Measurements from ENCODE around the gene MRGPRF.

The MRGPRF gene

DNA sequence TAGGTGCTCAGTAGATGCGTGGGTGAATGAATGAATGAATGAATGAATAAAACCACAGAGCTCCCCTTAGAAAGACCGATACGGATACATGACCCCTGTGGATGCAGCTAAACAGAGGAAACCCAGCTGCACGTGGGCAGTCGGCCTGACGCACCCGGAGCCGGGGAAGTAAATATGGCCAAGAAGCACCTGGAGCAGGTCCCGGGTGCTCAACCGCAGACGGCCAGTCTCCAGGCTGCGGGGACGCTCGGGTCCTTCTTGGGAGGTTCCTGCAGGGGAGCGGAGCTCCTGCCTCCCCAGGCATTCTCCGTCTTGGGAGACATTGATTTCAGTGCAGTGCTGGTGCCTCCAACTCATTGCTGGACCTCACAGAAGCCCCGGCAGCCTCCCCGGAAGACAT lies 24.0 kb upstream of the MRGPRF start:
- H3K27ac ChIP-seq (ENCODE audit: insufficient read depth, low read depth, low read length, poor library complexity, severe bottlenecking) = no peak overlapping the region
- H3K36me3 ChIP-seq (ENCODE audit: control insufficient read depth, insufficient read depth, low read length) = no peaks in the 10 kb centered on the region
- H3K4me1 ChIP-seq (ENCODE audit: control insufficient read depth, insufficient read depth, low read length) = peaks cover 6% of the 10 kb centered on the region
- no peaks in the 10 kb centered on the region for H3K27me3 ChIP-seq (ENCODE audit: control insufficient read depth, insufficient read depth, low read length, poor library complexity, severe bottlenecking)
- H3K9me3 ChIP-seq (ENCODE audit: control insufficient read depth, low read length) = no peaks in the 10 kb centered on the region
- WGBS, 2 experiments = 92% methylated on average over 17 to 18 of the region's 18 CpGs
- H3K4me3 ChIP-seq (ENCODE audit: insufficient read depth, low read depth, low read length) = no peak overlapping the region

GRCh38 chr11:69035946-69036340 lies 22.9 kb upstream of the MRGPRF start:
- H3K9me3 ChIP-seq (ENCODE audit: control insufficient read depth, low read length) = no peaks in the 10 kb centered on the region
- 92 to 93% methylated on average over 11 of the region's 11 CpGs for WGBS, 2 experiments
- no peaks in the 10 kb centered on the region for H3K27me3 ChIP-seq (ENCODE audit: control insufficient read depth, insufficient read depth, low read length, poor library complexity, severe bottlenecking)
- H3K4me3 ChIP-seq (ENCODE audit: insufficient read depth, low read depth, low read length) = no peak overlapping the region
- no peaks in the 10 kb centered on the region for H3K36me3 ChIP-seq (ENCODE audit: control insufficient read depth, insufficient read depth, low read length)
- no peak overlapping the region for H3K27ac ChIP-seq (ENCODE audit: insufficient read depth, low read depth, low read length, poor library complexity, severe bottlenecking)
- H3K4me1 ChIP-seq (ENCODE audit: control insufficient read depth, insufficient read depth, low read length) = peaks cover 6% of the 10 kb centered on the region

DNA sequence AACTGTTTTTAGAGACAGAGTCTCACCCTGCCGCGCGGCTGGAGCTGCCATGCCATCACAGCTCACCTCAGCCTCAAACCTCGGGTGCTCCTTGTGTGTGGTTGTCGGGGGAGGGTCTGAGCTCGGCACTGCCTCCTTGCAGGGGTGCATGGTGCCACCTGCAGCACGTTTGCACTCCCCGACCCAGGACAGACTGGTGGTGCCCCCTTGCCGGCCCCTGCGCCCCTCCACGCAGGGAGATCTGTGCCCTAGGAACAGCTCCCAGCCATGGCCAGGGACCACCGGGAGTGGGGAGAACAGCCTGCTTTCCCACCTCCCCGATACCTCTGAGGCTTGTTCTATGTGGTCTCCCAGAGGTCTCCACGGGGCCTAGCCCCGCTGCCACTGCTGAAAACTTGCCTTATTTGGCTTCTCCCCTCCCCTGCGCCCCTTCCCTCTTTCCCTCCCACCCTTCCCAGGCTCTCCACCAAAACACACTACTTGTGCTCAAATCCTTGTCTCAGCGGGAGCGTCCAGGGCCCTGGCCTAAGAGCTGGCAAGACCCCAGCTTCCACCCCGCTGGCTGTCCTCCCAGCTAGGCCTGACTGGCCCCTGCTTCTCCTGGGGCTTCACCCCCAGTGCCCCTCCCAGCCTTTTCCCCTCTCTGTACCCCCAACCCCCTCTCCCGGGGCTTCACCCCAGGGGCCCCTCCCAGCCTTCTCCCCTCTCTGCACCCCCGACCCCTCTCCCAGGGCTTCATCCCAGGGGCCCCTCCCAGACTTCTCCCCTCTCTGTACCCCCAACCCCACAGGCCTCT lies 22.3 kb upstream of the MRGPRF start:
- 72 to 75% methylated on average over 21 of the region's 21 CpGs for WGBS, 2 experiments
- no peak overlapping the region for H3K4me3 ChIP-seq (ENCODE audit: insufficient read depth, low read depth, low read length)
- H3K27ac ChIP-seq (ENCODE audit: insufficient read depth, low read depth, low read length, poor library complexity, severe bottlenecking) = no peak overlapping the region
- H3K9me3 ChIP-seq (ENCODE audit: control insufficient read depth, low read length) = no peaks in the 10 kb centered on the region
- H3K27me3 ChIP-seq (ENCODE audit: control insufficient read depth, insufficient read depth, low read length, poor library complexity, severe bottlenecking) = no peaks in the 10 kb centered on the region
- peaks cover 6% of the 10 kb centered on the region for H3K4me1 ChIP-seq (ENCODE audit: control insufficient read depth, insufficient read depth, low read length)
- no peaks in the 10 kb centered on the region for H3K36me3 ChIP-seq (ENCODE audit: control insufficient read depth, insufficient read depth, low read length)

DNA sequence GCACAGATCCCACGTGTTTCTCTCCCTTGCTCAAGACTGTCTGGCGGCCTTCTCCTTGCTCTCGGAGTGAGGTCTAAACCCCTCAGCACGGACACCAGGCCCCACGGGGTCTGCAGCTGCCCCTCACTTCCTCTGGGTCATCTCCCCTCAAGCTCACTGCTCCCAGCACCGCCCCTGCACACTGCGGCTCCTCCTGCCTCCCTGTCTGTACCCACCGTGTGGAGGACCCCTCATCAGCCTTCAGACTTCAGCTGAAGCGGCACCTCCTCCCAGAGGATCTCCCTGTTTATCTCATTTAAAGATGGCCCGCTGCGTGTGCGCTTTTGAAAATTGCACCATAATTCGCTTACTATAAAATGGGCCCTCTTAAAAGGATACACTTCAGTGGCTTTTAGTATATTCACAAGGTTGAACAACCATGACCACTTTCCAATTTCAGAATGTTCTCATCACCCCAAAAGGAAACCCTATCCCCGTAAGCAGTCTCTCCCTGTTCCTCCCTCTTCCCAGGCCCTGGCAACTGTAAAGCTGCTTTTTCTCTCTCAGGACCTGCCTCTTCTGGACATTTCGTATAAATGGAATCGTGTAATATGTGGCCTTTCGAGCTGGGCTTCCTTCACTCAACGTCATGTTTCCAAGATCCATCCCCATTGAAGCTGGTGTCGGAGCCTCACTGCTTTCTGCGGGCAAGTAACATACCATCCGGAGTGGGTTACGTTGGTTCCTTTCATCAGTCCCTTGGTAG lies 21.2 kb upstream of the MRGPRF start:
- Histone ChIP-seq H3K9me3 (ENCODE audit: control insufficient read depth, low read length) (no peaks in the 10 kb centered on the region), H3K27me3 (ENCODE audit: control insufficient read depth, insufficient read depth, low read length, poor library complexity, severe bottlenecking) (no peaks in the 10 kb centered on the region), H3K36me3 (ENCODE audit: control insufficient read depth, insufficient read depth, low read length) (no peaks in the 10 kb centered on the region), H3K4me3 (ENCODE audit: insufficient read depth, low read depth, low read length) (no peak overlapping the region), H3K27ac (ENCODE audit: insufficient read depth, low read depth, low read length, poor library complexity, severe bottlenecking) (no peak overlapping the region), H3K4me1 (ENCODE audit: control insufficient read depth, insufficient read depth, low read length) (peaks cover 6% of the 10 kb centered on the region)
- 89 to 90% methylated on average over 22 of the region's 22 CpGs for WGBS, 2 experiments

DNA sequence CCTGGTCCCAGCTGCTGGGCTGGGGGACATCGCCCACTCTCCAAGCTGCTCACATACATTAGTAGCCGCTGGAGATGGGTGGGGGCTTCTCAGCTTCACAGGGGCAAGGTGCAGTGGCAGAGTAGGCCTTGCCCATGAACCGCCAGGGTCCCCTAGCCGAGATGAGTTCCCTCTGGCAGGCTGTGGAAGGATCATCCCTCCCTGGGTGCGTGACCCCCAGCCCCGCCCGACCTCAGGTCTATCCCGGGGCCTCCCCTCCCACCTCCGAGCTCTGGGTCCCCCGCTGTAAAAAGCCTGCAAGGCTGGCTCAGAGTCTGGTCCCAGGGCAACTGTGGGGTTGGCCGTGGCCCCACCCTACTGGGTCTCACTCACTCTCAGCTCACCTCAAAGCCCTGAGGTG lies 20.4 kb upstream of the MRGPRF start:
- H3K4me1 ChIP-seq (ENCODE audit: control insufficient read depth, insufficient read depth, low read length) = peaks cover 6% of the 10 kb centered on the region
- no peak overlapping the region for H3K27ac ChIP-seq (ENCODE audit: insufficient read depth, low read depth, low read length, poor library complexity, severe bottlenecking)
- 89 to 93% methylated on average over 11 of the region's 11 CpGs for WGBS, 2 experiments
- H3K4me3 ChIP-seq (ENCODE audit: insufficient read depth, low read depth, low read length) = no peak overlapping the region
- no peaks in the 10 kb centered on the region for H3K9me3 ChIP-seq (ENCODE audit: control insufficient read depth, low read length)
- no peaks in the 10 kb centered on the region for H3K27me3 ChIP-seq (ENCODE audit: control insufficient read depth, insufficient read depth, low read length, poor library complexity, severe bottlenecking)
- H3K36me3 ChIP-seq (ENCODE audit: control insufficient read depth, insufficient read depth, low read length) = no peaks in the 10 kb centered on the region

GRCh38 chr11:69032833-69033232 lies 19.8 kb upstream of the MRGPRF start:
- H3K4me3 ChIP-seq (ENCODE audit: insufficient read depth, low read depth, low read length) = no peak overlapping the region
- H3K27me3 ChIP-seq (ENCODE audit: control insufficient read depth, insufficient read depth, low read length, poor library complexity, severe bottlenecking) = no peaks in the 10 kb centered on the region
- H3K27ac ChIP-seq (ENCODE audit: insufficient read depth, low read depth, low read length, poor library complexity, severe bottlenecking) = no peak overlapping the region
- H3K9me3 ChIP-seq (ENCODE audit: control insufficient read depth, low read length) = no peaks in the 10 kb centered on the region
- WGBS, 2 experiments = 86 to 90% methylated on average over 7 of the region's 7 CpGs
- peaks cover 6% of the 10 kb centered on the region for H3K4me1 ChIP-seq (ENCODE audit: control insufficient read depth, insufficient read depth, low read length)
- no peaks in the 10 kb centered on the region for H3K36me3 ChIP-seq (ENCODE audit: control insufficient read depth, insufficient read depth, low read length)

DNA sequence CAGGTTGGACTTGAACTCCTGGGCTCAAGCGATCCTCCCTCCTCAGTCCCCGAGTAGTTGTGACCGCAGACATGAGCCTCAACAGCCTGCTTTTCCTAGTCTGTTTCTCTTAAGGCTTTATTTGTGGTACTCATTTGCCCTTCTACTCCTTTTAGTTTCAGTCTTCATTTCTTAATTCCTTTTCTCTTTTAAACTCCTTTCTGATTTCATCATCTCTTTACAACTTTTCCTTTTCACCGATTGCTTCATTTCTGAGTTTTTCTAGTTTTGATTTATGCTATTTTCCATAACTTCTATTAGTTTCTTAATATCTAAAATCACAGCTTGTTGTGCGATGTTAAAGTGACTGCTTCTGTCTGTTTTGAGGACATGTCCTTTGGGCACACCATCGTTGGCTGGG lies 17.3 kb upstream of the MRGPRF start:
- no peak overlapping the region for H3K4me3 ChIP-seq (ENCODE audit: insufficient read depth, low read depth, low read length)
- 88 to 94% methylated on average over 6 of the region's 6 CpGs for WGBS, 2 experiments
- H3K36me3 ChIP-seq (ENCODE audit: control insufficient read depth, insufficient read depth, low read length) = no peaks in the 10 kb centered on the region

DNA sequence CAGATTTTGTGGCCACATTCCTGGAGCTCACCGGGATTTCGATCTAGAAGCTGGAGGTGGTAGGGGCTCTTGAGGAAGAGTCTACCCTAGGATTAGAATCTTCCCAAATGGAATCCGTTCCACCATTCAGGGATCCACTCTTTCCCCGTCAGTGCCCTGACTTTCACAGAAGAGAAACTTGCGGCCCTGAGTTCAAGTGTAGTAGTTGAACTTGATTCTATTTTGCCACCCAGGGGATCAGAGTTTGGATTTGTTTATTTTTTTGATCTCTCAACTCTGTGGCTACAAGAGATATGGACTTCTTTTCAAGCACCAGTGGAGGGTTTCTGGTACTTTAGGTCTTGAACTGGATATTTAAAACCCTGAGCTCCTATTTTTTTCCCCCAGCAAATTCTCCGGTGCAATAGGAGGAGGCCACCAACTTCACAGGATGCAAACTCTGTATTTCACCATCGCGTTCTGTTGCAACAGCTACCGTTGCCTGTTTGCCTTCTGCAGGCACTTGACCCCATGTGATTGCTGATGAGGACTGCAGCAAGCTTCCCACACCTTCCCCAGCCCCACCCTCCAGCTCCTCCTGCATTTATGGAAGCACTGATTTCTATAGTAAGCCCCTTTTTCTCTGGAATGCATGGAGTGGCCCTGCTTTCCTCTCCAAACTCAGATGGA lies 14.8 kb upstream of the MRGPRF start:
- Histone ChIP-seq H3K4me1 (ENCODE audit: control insufficient read depth, insufficient read depth, low read length) (no peaks in the 10 kb centered on the region), H3K27me3 (ENCODE audit: control insufficient read depth, insufficient read depth, low read length, poor library complexity, severe bottlenecking) (no peaks in the 10 kb centered on the region)
- 82 to 86% methylated on average over 9 of the region's 9 CpGs for WGBS, 2 experiments

More for the DNA sequence above, 17.3 kb upstream of the MRGPRF start:
- Histone ChIP-seq H3K27me3 (ENCODE audit: control insufficient read depth, insufficient read depth, low read length, poor library complexity, severe bottlenecking) (no peaks in the 10 kb centered on the region), H3K9me3 (ENCODE audit: control insufficient read depth, low read length) (no peaks in the 10 kb centered on the region), H3K4me1 (ENCODE audit: control insufficient read depth, insufficient read depth, low read length) (peaks cover 3% of the 10 kb centered on the region), H3K27ac (ENCODE audit: insufficient read depth, low read depth, low read length, poor library complexity, severe bottlenecking) (no peak overlapping the region)

DNA sequence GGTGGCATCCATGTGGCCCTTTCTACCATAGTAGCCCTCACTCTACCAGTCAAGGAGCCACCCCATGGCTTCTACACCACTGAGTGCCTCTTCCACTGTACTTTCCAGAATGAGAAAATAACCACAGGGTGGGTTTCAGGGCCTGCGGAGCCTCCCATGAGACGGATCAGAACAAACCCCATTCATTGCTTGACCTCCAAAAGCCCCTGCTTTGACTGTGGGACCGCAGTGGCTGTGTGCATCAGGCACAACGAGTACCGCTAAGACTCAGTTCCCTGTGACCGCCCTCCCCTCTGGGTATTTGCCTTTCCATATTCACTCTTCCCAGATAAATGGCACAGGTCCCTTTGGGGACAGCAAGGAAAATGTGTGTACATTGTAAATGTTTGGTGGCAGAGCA lies 11.5 kb upstream of the MRGPRF start:
- 95% methylated on average over 6 of the region's 6 CpGs for WGBS, 2 experiments
- H3K36me3 ChIP-seq (ENCODE audit: control insufficient read depth, insufficient read depth, low read length) = no peaks in the 10 kb centered on the region
- no peak overlapping the region for H3K4me3 ChIP-seq (ENCODE audit: insufficient read depth, low read depth, low read length)
- H3K27ac ChIP-seq (ENCODE audit: insufficient read depth, low read depth, low read length, poor library complexity, severe bottlenecking) = no peak overlapping the region
- H3K27me3 ChIP-seq (ENCODE audit: control insufficient read depth, insufficient read depth, low read length, poor library complexity, severe bottlenecking) = no peaks in the 10 kb centered on the region
- no peaks in the 10 kb centered on the region for H3K4me1 ChIP-seq (ENCODE audit: control insufficient read depth, insufficient read depth, low read length)
- no peaks in the 10 kb centered on the region for H3K9me3 ChIP-seq (ENCODE audit: control insufficient read depth, low read length)

More for the DNA sequence above, 14.8 kb upstream of the MRGPRF start:
- H3K4me3 ChIP-seq (ENCODE audit: insufficient read depth, low read depth, low read length) = no peak overlapping the region
- no peaks in the 10 kb centered on the region for H3K36me3 ChIP-seq (ENCODE audit: control insufficient read depth, insufficient read depth, low read length)
- no peak overlapping the region for H3K27ac ChIP-seq (ENCODE audit: insufficient read depth, low read depth, low read length, poor library complexity, severe bottlenecking)
- H3K9me3 ChIP-seq (ENCODE audit: control insufficient read depth, low read length) = no peaks in the 10 kb centered on the region

DNA sequence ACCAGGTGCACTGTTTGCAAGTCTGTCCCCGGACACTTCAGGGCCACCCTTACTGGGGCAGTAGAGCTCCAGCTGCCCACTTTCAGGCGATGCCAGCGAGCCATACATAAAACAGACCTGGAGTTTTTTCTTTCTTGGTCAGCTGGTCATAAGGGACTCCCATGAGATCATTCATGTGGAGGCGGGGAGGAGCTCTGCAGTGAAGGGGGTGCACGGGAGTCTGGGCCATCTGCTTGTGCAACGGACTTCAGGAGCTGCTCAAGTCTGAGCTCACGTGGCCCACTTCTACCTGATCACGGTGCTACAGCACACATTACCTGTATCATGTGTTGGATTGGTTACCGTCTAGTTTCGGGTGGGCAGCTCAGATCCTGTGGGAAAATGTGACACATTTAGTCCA lies 9.2 kb upstream of the MRGPRF start:
- no peaks in the 10 kb centered on the region for H3K27me3 ChIP-seq (ENCODE audit: control insufficient read depth, insufficient read depth, low read length, poor library complexity, severe bottlenecking)
- no peak overlapping the region for H3K27ac ChIP-seq (ENCODE audit: insufficient read depth, low read depth, low read length, poor library complexity, severe bottlenecking)
- no peaks in the 10 kb centered on the region for H3K9me3 ChIP-seq (ENCODE audit: control insufficient read depth, low read length)
- WGBS, 2 experiments = 95 to 96% methylated on average over 10 of the region's 10 CpGs
- H3K4me1 ChIP-seq (ENCODE audit: control insufficient read depth, insufficient read depth, low read length) = no peaks in the 10 kb centered on the region
- no peak overlapping the region for H3K4me3 ChIP-seq (ENCODE audit: insufficient read depth, low read depth, low read length)
- no peaks in the 10 kb centered on the region for H3K36me3 ChIP-seq (ENCODE audit: control insufficient read depth, insufficient read depth, low read length)
